Gastrocnemius medialis (tissue), 4 donors: ENCODE data around the gene DCAF6. TPM values are rescaled to one million over a fixed set of nuclear protein-coding genes. Genes with fewer than 3 reads are reported as not detected.

Experiments used
- ATAC-seq, 2 donors: fragments of 150-250 bp; one replicate each; pipeline ENCODE4 v1.9.1; 2016
- DNase-seq, 2 donors: peaks; one replicate each; pipeline ENCODE4 v3.0.0-alpha.2; 2019
- H3K27ac ChIP-seq, 4 donors: fragments of 200-600 bp; sonication (generic); 1 replicate in 1 of 4; 2 replicates in 3 of 4; pipeline ENCODE4 v1.5.1; 2016 to 2018; ENCODE audit warnings: mild to moderate bottlenecking in 2 of 4, moderate library complexity in 1 of 4
- H3K27me3 ChIP-seq, 3 donors: fragments of 200-600 bp; sonication (generic) in 2 of 3; 1 replicate in 1 of 3; 2 replicates in 2 of 3; pipeline versions ENCODE4 v1.5.1 to v1.6.0; 2016 to 2019; ENCODE audit warnings: mild to moderate bottlenecking in 1 of 3, moderate library complexity in 1 of 3
- H3K36me3 ChIP-seq, 2 donors: fragments of 200-600 bp; sonication (generic) in 1 of 2; one replicate each; pipeline ENCODE4 v1.5.1; 2017 to 2018
- H3K4me1 ChIP-seq, 2 donors: fragments of 200-600 bp; sonication (generic) in 1 of 2; one replicate each; pipeline ENCODE4 v1.5.1; 2016 to 2017; ENCODE audit warnings: mild to moderate bottlenecking in 2 of 2
- H3K4me3 ChIP-seq, 4 donors: fragments of 200-600 bp; sonication (generic) in 3 of 4; 1 replicate in 1 of 4; 2 replicates in 3 of 4; pipeline ENCODE4 v1.5.1; 2016 to 2019; ENCODE audit warnings: mild to moderate bottlenecking in 2 of 4
- H3K9me3 ChIP-seq, 3 donors: fragments of 200-600 bp; sonication (generic) in 2 of 3; 1 replicate in 1 of 3; 2 replicates in 2 of 3; pipeline ENCODE4 v1.5.1; 2016 to 2019
- CTCF ChIP-seq, 5 experiments: fragments of 450-650 bp in 3 of 5; fragments of 200-600 bp in 2 of 5; sonication (generic) in 2 of 5; IDR thresholded peaks in 4 of 5; conservative IDR thresholded peaks in 1 of 5; 1 replicate in 4 of 5; 2 replicates in 1 of 5; pipeline ENCODE4 v1.5.1; 2016 to 2019; ENCODE audit warnings: antibody characterized with exemption in 5 of 5, mild to moderate bottlenecking in 3 of 5, moderate library complexity in 3 of 5
- POLR2A ChIP-seq, 2 donors: fragments of 450-650 bp; IDR thresholded peaks; one replicate each; pipeline ENCODE4 v1.6.1; 2017; ENCODE audit warnings: antibody characterized with exemption in 2 of 2, mild to moderate bottlenecking in 2 of 2, moderate library complexity in 2 of 2
- in situ Hi-C, 4 donors: fragments of 200-750 bp; cut with MboI; loops; one replicate each; pipeline versions ENCODE4 v1.15.0 to v1.8.0; 2017; ENCODE audit warnings: low sequenced_read_pairs in 4 of 4
- intact Hi-C: fragments of 100-400 bp; cut with DNase I; formaldehyde crosslinking; loops from one replicate; pipeline ENCODE4 v1.15.1; 2023; ENCODE audit warnings: low total_unique reads
- total RNA-seq, 4 donors: library from RNA; depleted of rRNA; stranded (reverse); fragments of >200 nt; gene quantifications; one replicate each; pipeline versions ENCODE4 v1.1.0 to v1.2.3, GENCODE V29; 2016

The DCAF6 gene
- total RNA-seq, 4 donors from 2014 or later: 365 to 466 (median 389) TPM

GRCh38 chr1:168081373-168082007 is 145.0 kb downstream of the DCAF6 start:
- in situ Hi-C loops (loop anchor here in 1 of 4 donors (25.0 kb wide), 1 partner anchor 269 kb away; no protein-coding TSS in a partner anchor), intact Hi-C loops (loop anchor here (2.0 to 5.0 kb wide), 5 partner anchors 145 to 359 kb away; partner anchors contain the start of genes DCAF6, MPC2 and MPZL1)
- peak overlapping the region; percentile 51 to 70 (median 60) for H3K27ac ChIP-seq
- no peaks in the 10 kb centered on the region for H3K27me3 ChIP-seq
- ATAC-seq (peak; percentile 32 to 41), DNase-seq (peak in 1 of 2 donors; percentile 51)
- TF ChIP-seq POLR2A (IDR thresholded peaks at IDR 0.05) (no peak), CTCF (IDR thresholded peaks at IDR 0.05 in 4 of 5, conservative IDR thresholded peaks at IDR 0.05 in 1 of 5) (no peak)
- H3K4me3 ChIP-seq: no peak overlapping the region
- no peaks in the 10 kb centered on the region for H3K9me3 ChIP-seq
- peaks cover 0 to 18% of the 10 kb centered on the region in 2 donors for H3K36me3 ChIP-seq
- H3K4me1 ChIP-seq: peaks cover 17 to 19% of the 10 kb centered on the region in 2 donors

GRCh38 chr1:168082008-168082876 is 145.8 kb downstream of the DCAF6 start:
- no peak overlapping the region for H3K4me3 ChIP-seq
- H3K27me3 ChIP-seq: no peaks in the 10 kb centered on the region
- no peaks in the 10 kb centered on the region for H3K9me3 ChIP-seq
- H3K4me1 ChIP-seq: peaks cover 17 to 19% of the 10 kb centered on the region in 2 donors
- peak overlapping the region; percentile 51 to 70 (median 60) for H3K27ac ChIP-seq
- peak; percentile 72 to 89 (median 83) for TF ChIP-seq CTCF (IDR thresholded peaks at IDR 0.05 in 4 of 5, conservative IDR thresholded peaks at IDR 0.05 in 1 of 5)
- no peak for TF ChIP-seq POLR2A (IDR thresholded peaks at IDR 0.05)
- DNase-seq (peak; percentile 55 to 69), ATAC-seq (peak; percentile 64 to 80)
- peaks cover 0 to 11% of the 10 kb centered on the region in 2 donors for H3K36me3 ChIP-seq
- in situ Hi-C loops (loop anchor here in 1 of 4 donors (25.0 kb wide), 1 partner anchor 270 kb away; no protein-coding TSS in a partner anchor), intact Hi-C loops (loop anchor here (2.0 to 5.0 kb wide), 5 partner anchors 145 to 360 kb away; partner anchors contain the start of genes DCAF6, MPC2 and MPZL1)

GRCh38 chr1:168083456-168084325 is 147.2 kb downstream of the DCAF6 start:
- TF ChIP-seq CTCF (IDR thresholded peaks at IDR 0.05 in 4 of 5, conservative IDR thresholded peaks at IDR 0.05 in 1 of 5) (no peak), POLR2A (IDR thresholded peaks at IDR 0.05) (no peak)
- intact Hi-C loops (loop anchor here (2.0 to 5.0 kb wide), 5 partner anchors 147 to 361 kb away; partner anchors contain the start of genes DCAF6, MPC2 and MPZL1), in situ Hi-C loops (loop anchor here in 1 of 4 donors (25.0 kb wide), 1 partner anchor 271 kb away; no protein-coding TSS in a partner anchor)
- H3K27ac ChIP-seq: no peak overlapping the region
- peaks cover 17 to 19% of the 10 kb centered on the region in 2 donors for H3K4me1 ChIP-seq
- no peak for ATAC-seq
- no peak for DNase-seq
- H3K27me3 ChIP-seq: no peaks in the 10 kb centered on the region
- no peaks in the 10 kb centered on the region for H3K36me3 ChIP-seq
- no peak overlapping the region for H3K4me3 ChIP-seq
- no peaks in the 10 kb centered on the region for H3K9me3 ChIP-seq
